ENCODE results near the gene VAMP8. TPM values are rescaled to one million over a fixed set of nuclear protein-coding genes. Genes with fewer than 3 reads are reported as not detected.

VAMP8 gene
- total and polyA plus RNA-seq, 10 of the 15 experiments (the other 5 are each of a cell fraction or from before 2014, with no cell fraction given), result 93.6 to 744 (median 217) TPM

GRCh38 chr2:85611705-85612587, 34.6 kb downstream of the VAMP8 start, which contains the start of gene C2orf68 (continued):
- TF ChIP-seq YY1 (IDR thresholded peaks at IDR 0.05; ENCODE audit: low read depth, low read length) (peak; percentile 65), JUND (IDR thresholded peaks at IDR 0.05; ENCODE audit: low read depth, low read length) (no peak), RAD21 (IDR thresholded peaks at IDR 0.05; ENCODE audit: insufficient read depth, low read depth, low read length) (no peak), PAX8 (IDR thresholded peaks at IDR 0.05) (no peak), NFYB (IDR thresholded peaks at IDR 0.05; ENCODE audit: insufficient read depth, low read depth, low read length) (no peak), ELK1 (IDR thresholded peaks at IDR 0.05; ENCODE audit: low read depth, low read length) (peak; percentile 86), ZNF622 (IDR thresholded peaks at IDR 0.05) (no peak), SKIL (IDR thresholded peaks at IDR 0.05; ENCODE audit: low read depth, poor library complexity, severe bottlenecking) (no peak), BCLAF1 (IDR thresholded peaks at IDR 0.05) (no peak), NR2F1 (conservative IDR thresholded peaks at IDR 0.05) (no peak), E4F1 (IDR thresholded peaks at IDR 0.05; ENCODE audit: borderline replicate concordance, partially characterized antibody) (peak; percentile 25), NBN (IDR thresholded peaks at IDR 0.05) (peak; percentile 55; the same call in 1 of the 2 replicates), ZNF592 (IDR thresholded peaks at IDR 0.05) (no peak), MEF2A (IDR thresholded peaks at IDR 0.05; ENCODE audit: insufficient read depth, low read depth, low read length) (0 out of 2 replicates have a peak, but pooled peaks have one; percentile 4), ATF7 (IDR thresholded peaks at IDR 0.05; ENCODE audit: low read depth) (no peak), BRCA1 (IDR thresholded peaks at IDR 0.05; ENCODE audit: low read depth, low read length) (no peak)

Measured in GM12878 (cell line).